HepG2 (cell line): ENCODE results near the gene CHRNB2. TPM values are rescaled to one million over a fixed set of nuclear protein-coding genes. Genes with fewer than 3 reads are reported as not detected.

Source experiments
- ATAC-seq: fragments of 200-7000 bp; cut with Tn5 transposase; 3 replicates; pipeline ENCODE4 v1.9.1; 2020; ENCODE audit warnings: mild to moderate bottlenecking, moderate library complexity
- BruUV-seq: library from RNA; stranded (reverse); fragments of 400-500 nt; replicated peaks from 2 replicates; lab custom pipeline; 2021; lab: Mats Ljungman, UMichigan
- CTCF ChIA-PET: fragments of 300-600 bp; formaldehyde crosslinking; extraction: SDS; loops from one replicate; lab custom pipeline; 2021; ENCODE audit warnings: low total read pairs, inconsistent platforms, low intra/inter-chr PET ratio; lab: Yijun Ruan, JAX
- POLR2A ChIA-PET: fragments of 350-600 bp; sonication (Branson Sonifier 250); formaldehyde crosslinking; loops from one replicate; lab custom pipeline; 2020; ENCODE audit warnings: antibody characterized with exemption, inconsistent platforms; lab: Yijun Ruan, JAX
- DNase-seq: peaks from one replicate; pipeline ENCODE4 v3.0.0-alpha.2; 2015; ENCODE audit warnings: low spot score
- FAIRE-seq: peaks from 3 replicates; lab custom pipeline; 2011; peaks lifted over from hg19 to GRCh38; lab: Jason Lieb, UNC
- H2AFZ ChIP-seq: one replicate; pipeline ENCODE4 v1.6.1; 2011; ENCODE audit warnings: low read length, inconsistent platforms
- H3K27ac ChIP-seq: fragments of 300-600 bp; 3 replicates; pipeline ENCODE4 v1.8.0; 2011; ENCODE audit warnings: mixed run types, mild to moderate bottlenecking, mixed read lengths, low read length, inconsistent platforms; ENCODE audit not compliant: insufficient read depth; ENCODE audit errors: extremely low read length
- H3K27me3 ChIP-seq, 2 experiments: fragments of 200-600 bp in 1 of 2; 2 replicates in 1 of 2; 3 replicates in 1 of 2; pipeline versions ENCODE4 v1.6.0 to v1.8.0; 2011; ENCODE audit warnings: low read length in 2 of 2, mild to moderate bottlenecking in 2 of 2, moderate library complexity in 2 of 2, inconsistent platforms in 1 of 2; ENCODE audit not compliant: insufficient read depth in 2 of 2, control insufficient read depth in 1 of 2
- H3K36me3 ChIP-seq, 2 experiments: fragments of 200-600 bp in 1 of 2; replicated peaks in 1 of 2; 2 replicates in 1 of 2; 3 replicates in 1 of 2; pipeline versions ENCODE4 v1.5.1 to v1.8.0; 2011; ENCODE audit warnings: low read length in 2 of 2, inconsistent platforms in 1 of 2; ENCODE audit not compliant: insufficient read depth in 2 of 2, control insufficient read depth in 1 of 2
- H3K4me1 ChIP-seq: 2 replicates; pipeline ENCODE4 v1.5.1; 2012; ENCODE audit warnings: low read length, inconsistent platforms; ENCODE audit not compliant: insufficient read depth
- H3K4me2 ChIP-seq: 2 replicates; pipeline ENCODE4 v1.6.0; 2011; ENCODE audit warnings: low read depth, low read length, inconsistent platforms
- H3K4me3 ChIP-seq, 3 experiments: fragments of 200-600 bp in 1 of 3; sonication (generic), shearing (Covaris generic) in 1 of 3; replicated peaks in 1 of 3; 2 replicates each; pipeline ENCODE4 v1.5.1; 2011 to 2016; ENCODE audit warnings: low read length in 3 of 3, inconsistent platforms in 2 of 3, low read depth in 2 of 3, mild to moderate bottlenecking in 2 of 3, control low read depth in 1 of 3, mixed read lengths in 1 of 3; ENCODE audit not compliant: insufficient read depth in 1 of 3
- H3K79me2 ChIP-seq: one replicate; pipeline ENCODE4 v1.6.1; 2011; ENCODE audit warnings: low read length, inconsistent platforms; ENCODE audit not compliant: insufficient read depth
- H3K9ac ChIP-seq: 2 replicates; pipeline ENCODE4 v1.6.0; 2011; ENCODE audit warnings: mild to moderate bottlenecking, low read depth, low read length, inconsistent platforms; ENCODE audit not compliant: insufficient read depth
- H3K9me3 ChIP-seq: 2 replicates; pipeline ENCODE4 v1.5.1; 2012; ENCODE audit warnings: mild to moderate bottlenecking, low read length
- H4K20me1 ChIP-seq: 2 replicates; pipeline ENCODE4 v1.6.0; 2011; ENCODE audit warnings: inconsistent platforms, mild to moderate bottlenecking, low read length, moderate library complexity; ENCODE audit not compliant: insufficient read depth
- AKAP8 ChIP-seq: sonication (generic); formaldehyde crosslinking; IDR thresholded peaks from 2 replicates; pipeline ENCODE4 v1.5.1; 2020; ENCODE audit warnings: mild to moderate bottlenecking, missing genetic modification reagents
- ATF1 ChIP-seq: IDR thresholded peaks from 2 replicates; pipeline ENCODE4 v1.6.1; 2016; ENCODE audit warnings: mild to moderate bottlenecking, control low read depth
- BHLHE40 ChIP-seq: IDR thresholded peaks from 2 replicates; pipeline ENCODE4 v1.6.1; 2011; ENCODE audit warnings: low read length, improper control_type of control experiment
- DR1 ChIP-seq: sonication (generic); formaldehyde crosslinking; IDR thresholded peaks from 2 replicates; pipeline ENCODE4 v1.8.0; 2021; ENCODE audit warnings: mild to moderate bottlenecking, missing genetic modification reagents, inconsistent platforms
- EEA1 ChIP-seq: sonication (generic); formaldehyde crosslinking; IDR thresholded peaks from 2 replicates; pipeline ENCODE4 v1.5.1; 2020; ENCODE audit warnings: mild to moderate bottlenecking, missing genetic modification reagents, borderline replicate concordance
- ELF1 ChIP-seq: sonication (generic); formaldehyde crosslinking; IDR thresholded peaks from 2 replicates; pipeline ENCODE4 v1.4.0; 2020; ENCODE audit warnings: missing genetic modification reagents
- FOXA1 ChIP-seq, 2 experiments: fragments of 450-650 bp in 1 of 2; sonication (generic) in 1 of 2; formaldehyde crosslinking in 1 of 2; IDR thresholded peaks; 2 replicates each; pipeline versions ENCODE4 v1.4.0 to v1.6.1; 2016 to 2020; ENCODE audit warnings: missing genetic modification reagents in 1 of 2
- LCORL ChIP-seq, 2 experiments: fragments of 450-650 bp in 1 of 2; sonication (generic) in 1 of 2; formaldehyde crosslinking in 1 of 2; IDR thresholded peaks; 2 replicates each; pipeline versions ENCODE4 v1.5.0 to v1.6.1; 2017 to 2020; ENCODE audit warnings: antibody characterized with exemption in 1 of 2, missing genetic modification reagents in 1 of 2
- MED1 ChIP-seq: sonication (generic); formaldehyde crosslinking; IDR thresholded peaks from 2 replicates; pipeline ENCODE4 v1.4.0; 2020; ENCODE audit warnings: missing genetic modification reagents
- MLX ChIP-seq: IDR thresholded peaks from 2 replicates; pipeline ENCODE4 v1.6.1; 2016
- RARA ChIP-seq: IDR thresholded peaks from 2 replicates; pipeline ENCODE4 v1.6.1; 2016; ENCODE audit warnings: missing genetic modification reagents, missing compliant biosample characterization
- TAF15 ChIP-seq: fragments of 200-400 bp; formaldehyde crosslinking; IDR thresholded peaks from one replicate; pipeline ENCODE4 v1.6.1; 2018; ENCODE audit warnings: mild to moderate bottlenecking, low read depth, low read length; ENCODE audit not compliant: poor library complexity, severe bottlenecking
- ZKSCAN8 ChIP-seq: IDR thresholded peaks from 2 replicates; pipeline ENCODE4 v1.6.1; 2016; ENCODE audit warnings: borderline replicate concordance, missing genetic modification reagents, missing compliant biosample characterization
- ZNF12 ChIP-seq: sonication (generic); formaldehyde crosslinking; IDR thresholded peaks from 2 replicates; pipeline ENCODE4 v1.5.0; 2020; ENCODE audit warnings: missing genetic modification reagents
- ZNF256 ChIP-seq: sonication (generic); formaldehyde crosslinking; conservative IDR thresholded peaks from 2 replicates; pipeline ENCODE4 v1.4.0; 2020; ENCODE audit warnings: missing genetic modification reagents
- ZNF543 ChIP-seq: sonication (generic); formaldehyde crosslinking; IDR thresholded peaks from 2 replicates; pipeline ENCODE4 v1.4.0; 2020; ENCODE audit warnings: mild to moderate bottlenecking, missing genetic modification reagents
- ZNF710 ChIP-seq: sonication (generic); formaldehyde crosslinking; IDR thresholded peaks from 2 replicates; pipeline ENCODE4 v1.5.0; 2020; ENCODE audit warnings: mild to moderate bottlenecking, missing genetic modification reagents, borderline replicate concordance
- WGBS: methylation state at CpG from one replicate; pipeline ENCODE4 v1.1.6; 2017; ENCODE audit warnings: low lambda C conversion rate; 5-methylcytosine and 5-hydroxymethylcytosine counted together
- in situ Hi-C: cut with HindIII; loops from 2 replicates; pipeline ENCODE4 v1.10.0; 2017; ENCODE audit warnings: low pct_unique_long_range_greater_than_20kb; ENCODE audit not compliant: extremely low pct_ligation_motif_present
- intact Hi-C: fragments of 100-400 bp; cut with micrococcal nuclease; formaldehyde crosslinking; loops from one replicate; pipeline ENCODE4 v1.10.0; 2022; ENCODE audit not compliant: unreplicated experiment
- polyA plus RNA-seq, 8 experiments: library from polyadenylated mRNA; depleted of rRNA in 3 of 8; stranded (reverse) in 7 of 8; unstranded in 1 of 8; fragments of >200 nt; fragmentation: Illumina TruSeq in 4 of 8; extraction: Trizol in 4 of 8; gene quantifications; 2 replicates each; pipeline versions ENCODE4 v1.2.1 to v1.2.3, GENCODE V29; 2011 to 2016; ENCODE audit warnings: low read depth in 4 of 8, missing spikeins in 1 of 8, mixed read lengths in 1 of 8; ENCODE audit not compliant: insufficient read depth in 1 of 8
- total RNA-seq, 5 experiments: library from RNA; depleted of rRNA; stranded (reverse); fragments of >200 nt; fragmentation: Illumina TruSeq; extraction: Trizol; gene quantifications; 2 replicates each; pipeline ENCODE4 v1.2.3, GENCODE V29; 2016; ENCODE audit warnings: low read depth in 1 of 5

Gene CHRNB2
- total and polyA plus RNA-seq, 2 of the 13 experiments (the other 11 are each of a cell fraction or from before 2014, with no cell fraction given), result 0.03 to 0.07 TPM

GRCh38 chr1:154574716-154575115, 7.1 kb downstream of the CHRNB2 start:
- Histone ChIP-seq H3K9ac (no peak overlapping the region), H3K27ac (no peak overlapping the region), H3K9me3 (no peaks in the 10 kb centered on the region), H3K4me3 (no peak overlapping the region), H4K20me1 (no peaks in the 10 kb centered on the region), H3K27me3 (peaks cover 0 to 3% of the 10 kb centered on the region in 2 experiments; a peak in 1 of 5 replicates), H2AFZ (no peak overlapping the region), H3K4me2 (no peak overlapping the region), H3K36me3 (peaks cover 0 to 8% of the 10 kb centered on the region in 2 experiments; a peak in 1 of 5 replicates), H3K4me1 (no peaks in the 10 kb centered on the region), H3K79me2 (no peaks in the 10 kb centered on the region)
- DNase-seq (no peak), ATAC-seq (no peak; the same call in 2 of the 3 replicates), FAIRE-seq (no peak)
- ChIA-PET POLR2A (no interaction called here), CTCF (no interaction called here)
- intact Hi-C loops, result no loop called here
- in situ Hi-C loops, result no loop called here
- 0 out of 2 replicates have a peak, but pooled peaks have one; percentile 6 for TF ChIP-seq BHLHE40
- no peak for TF ChIP-seq LCORL (IDR thresholded peaks at IDR 0.05)
- TF ChIP-seq LCORL (CRISPR knock-in tag; IDR thresholded peaks at IDR 0.05), result no peak
- BruUV-seq, result no TSS peak
- WGBS, result 22% methylated on average over 4 of the region's 7 CpGs

- no peak for FAIRE-seq
- in situ Hi-C loops, result no loop called here
- intact Hi-C loops, result no loop called here
- POLR2A ChIA-PET, result no interaction called here
- Histone ChIP-seq H3K36me3 (peaks cover 3 to 12% of the 10 kb centered on the region in 2 experiments; a peak in 1 of 5 replicates), H3K27ac (no peak overlapping the region), H3K9me3 (no peaks in the 10 kb centered on the region), H3K4me1 (no peaks in the 10 kb centered on the region), H3K9ac (no peak overlapping the region), H3K27me3 (peaks cover 0 to 3% of the 10 kb centered on the region in 2 experiments; a peak in 1 of 5 replicates), H2AFZ (no peak overlapping the region), H3K4me3 (no peak overlapping the region), H3K4me2 (no peak overlapping the region), H4K20me1 (no peaks in the 10 kb centered on the region), H3K79me2 (no peaks in the 10 kb centered on the region)
- BruUV-seq, result no TSS peak
- no peak for ATAC-seq
- no peak for DNase-seq
- CTCF ChIA-PET, result no interaction called here
- 82% methylated on average over 10 of the region's 10 CpGs for WGBS
- TF ChIP-seq ZNF543 (CRISPR knock-in tag), result no peak
- TF ChIP-seq ZNF12 (CRISPR knock-in tag), result no peak
- TF ChIP-seq ZKSCAN8, result no peak
- no peak for TF ChIP-seq ELF1
- no peak for TF ChIP-seq MLX
- TF ChIP-seq EEA1 (CRISPR knock-in tag), result no peak
- no peak for TF ChIP-seq MED1 (CRISPR knock-in tag)
- TF ChIP-seq ZNF710 (CRISPR knock-in tag), result no peak
- no peak for TF ChIP-seq DR1
- no peak for TF ChIP-seq TAF15
- TF ChIP-seq RARA (CRISPR knock-in tag), result no peak
- no peak for TF ChIP-seq FOXA1 (IDR thresholded peaks at IDR 0.05)
- no peak for TF ChIP-seq FOXA1 (CRISPR knock-in tag; IDR thresholded peaks at IDR 0.05)
- no peak for TF ChIP-seq ATF1 (CRISPR knock-in tag)
- TF ChIP-seq AKAP8 (CRISPR knock-in tag), result no peak
- no peak for TF ChIP-seq ZNF256 (CRISPR knock-in tag)
Observed at GRCh38 chr1:154575147-154575927, 7.8 kb downstream of the CHRNB2 start.
